HUDEP-2 (cell line): ENCODE measurements around the gene IFT172.
"Not testable (repeated sequence)": the region's sequence is repeated elsewhere in the genome, so short reads cannot be mapped to it uniquely, and the experiment has no call there.

Source experiments
- DNase-seq, 76 experiments: peaks; one replicate each; lab custom pipeline; 2025; ENCODE audit not compliant: unreplicated experiment in 76 of 76; lab: John Stamatoyannopoulos, UW

The IFT172 gene

GRCh38 chr2:27489498-27490397 lies at the start of gene IFT172:
IFT172 (minus strand) TSS chr2:27489743; CDS start chr2:27489653, 90 bp downstream.
- DNase-seq = peak in 75 of 76 experiments; percentile 73 to 99 (median 98)

GRCh38 chr2:27538839-27539450 lies 49.4 kb upstream of the IFT172 start:
- DNase-seq = not testable (repeated sequence)

GRCh38 chr2:27537287-27537686 lies 47.7 kb upstream of the IFT172 start:
- DNase-seq = no peak

GRCh38 chr2:27531983-27532382 lies 42.4 kb upstream of the IFT172 start:
- DNase-seq = no peak

GRCh38 chr2:27527182-27527581 lies 37.6 kb upstream of the IFT172 start:
- DNase-seq = no peak

GRCh38 chr2:27522400-27522945 lies 32.9 kb upstream of the IFT172 start:
- no peak for DNase-seq

GRCh38 chr2:27520316-27520715 lies 30.8 kb upstream of the IFT172 start:
- no peak for DNase-seq

GRCh38 chr2:27518782-27519113 lies 29.2 kb upstream of the IFT172 start:
- no peak for DNase-seq

GRCh38 chr2:27518113-27518781 lies 28.7 kb upstream of the IFT172 start:
- no peak for DNase-seq

GRCh38 chr2:27509326-27509725 lies 19.8 kb upstream of the IFT172 start:
- DNase-seq = peak in 17 of 76 experiments; percentile 2 to 58 (median 19)

- no peak for DNase-seq
Observed at GRCh38 chr2:27507293-27507692, 17.8 kb upstream of the IFT172 start.

GRCh38 chr2:27506587-27506986 lies 17.0 kb upstream of the IFT172 start:
- no peak for DNase-seq

GRCh38 chr2:27502142-27502541 lies 12.6 kb upstream of the IFT172 start:
- DNase-seq = no peak

- no peak for DNase-seq
Observed at GRCh38 chr2:27501042-27501441, 11.5 kb upstream of the IFT172 start.

- DNase-seq = peak in 1 of 76 experiments; percentile 8
Observed at GRCh38 chr2:27498975-27499374, 9.4 kb upstream of the IFT172 start.

GRCh38 chr2:27497288-27497627 lies 7.7 kb upstream of the IFT172 start:
- no peak for DNase-seq

- peak in 69 of 76 experiments; percentile 4 to 78 (median 51) for DNase-seq
Observed at GRCh38 chr2:27496357-27497287, 7.1 kb upstream of the IFT172 start, which contains the start of gene GCKR. GCKR (plus strand) TSS chr2:27496839; CDS start chr2:27496905, 66 bp downstream.

- no peak for DNase-seq
Observed at GRCh38 chr2:27495840-27496356, 6.4 kb upstream of the IFT172 start.

GRCh38 chr2:27494944-27495554 lies 5.5 kb upstream of the IFT172 start, which contains the start of gene FNDC4:
FNDC4 (minus strand) TSS chr2:27495200; CDS start chr2:27494679, 521 bp downstream.
- no peak for DNase-seq
